Loucy (cell line): ENCODE measurements around the gene SELENOM.

Experiments
- H2AFZ ChIP-seq: fragments of 200-600 bp; sonication (generic); 2 replicates; pipeline ENCODE4 v1.6.0; 2016; ENCODE audit warnings: antibody characterized with exemption, mild to moderate bottlenecking, low read length, moderate library complexity
- H3F3A ChIP-seq: fragments of 200-600 bp; 2 replicates; pipeline ENCODE4 v1.6.0; 2016; ENCODE audit warnings: antibody characterized with exemption, low read depth, mild to moderate bottlenecking
- H3K27me3 ChIP-seq: fragments of 200-600 bp; sonication (generic); 2 replicates; pipeline ENCODE4 v1.6.1; 2014; ENCODE audit warnings: low read length, mild to moderate bottlenecking; ENCODE audit not compliant: insufficient read depth, poor library complexity, severe bottlenecking
- H3K36me3 ChIP-seq: fragments of 200-600 bp; sonication (generic); 2 replicates; pipeline ENCODE4 v1.6.1; 2016; ENCODE audit warnings: low read length; ENCODE audit not compliant: insufficient read depth
- H3K4me1 ChIP-seq: fragments of 200-600 bp; sonication (generic); 2 replicates; pipeline ENCODE4 v1.5.1; 2014; ENCODE audit warnings: low read length, mild to moderate bottlenecking; ENCODE audit not compliant: insufficient read depth, poor library complexity, severe bottlenecking
- H3K4me2 ChIP-seq: fragments of 200-600 bp; sonication (generic); 2 replicates; pipeline ENCODE4 v1.6.0; 2014; ENCODE audit warnings: antibody characterized with exemption, low read length, low read depth, mild to moderate bottlenecking; ENCODE audit not compliant: poor library complexity, severe bottlenecking
- H3K4me3 ChIP-seq: fragments of 200-600 bp; sonication (generic); 2 replicates; pipeline ENCODE4 v1.5.1; 2014; ENCODE audit warnings: low read length, mild to moderate bottlenecking, mixed read lengths; ENCODE audit not compliant: poor library complexity, severe bottlenecking
- H3K79me2 ChIP-seq: fragments of 200-600 bp; sonication (generic); 2 replicates; pipeline ENCODE4 v1.6.1; 2014; ENCODE audit warnings: low read length; ENCODE audit not compliant: insufficient read depth
- H3K9ac ChIP-seq: fragments of 200-600 bp; sonication (generic); 2 replicates; pipeline ENCODE4 v1.6.0; 2014; ENCODE audit warnings: mild to moderate bottlenecking, low read depth, low read length, moderate library complexity; ENCODE audit not compliant: poor library complexity, severe bottlenecking
- H3K9me2 ChIP-seq: fragments of 200-600 bp; sonication (generic); replicated peaks from 2 replicates; pipeline ENCODE4 v1.6.1; 2016; ENCODE audit warnings: low read depth, low read length, mixed read lengths
- H3K9me3 ChIP-seq: fragments of 200-600 bp; sonication (generic); 2 replicates; pipeline ENCODE4 v1.6.1; 2014; ENCODE audit warnings: mild to moderate bottlenecking, antibody characterized with exemption, low read length, low read depth; ENCODE audit not compliant: insufficient read depth
- H4K20me1 ChIP-seq: fragments of 200-600 bp; sonication (generic); 2 replicates; pipeline ENCODE4 v1.6.0; 2014; ENCODE audit warnings: antibody characterized with exemption, low read length, mild to moderate bottlenecking; ENCODE audit not compliant: insufficient read depth, poor library complexity, severe bottlenecking
- CTCF ChIP-seq: fragments of 200-600 bp; sonication (generic); conservative IDR thresholded peaks from 2 replicates; pipeline ENCODE4 v1.5.1; 2014; ENCODE audit warnings: mild to moderate bottlenecking, antibody characterized with exemption, low read length
- EZH2phosphoT487 ChIP-seq: fragments of 200-600 bp; IDR thresholded peaks from 2 replicates; pipeline ENCODE4 v1.6.1; 2018; ENCODE audit warnings: antibody characterized with exemption, mild to moderate bottlenecking, moderate library complexity, borderline replicate concordance

Gene SELENOM

GRCh38 chr22:31126869-31127175, 19.5 kb upstream of the SELENOM start:
- H3K4me2 ChIP-seq, result no peak overlapping the region
- no peaks in the 10 kb centered on the region for H3K9me3 ChIP-seq
- TF ChIP-seq CTCF (no peak), EZH2phosphoT487 (no peak)
- no peaks in the 10 kb centered on the region for H3F3A ChIP-seq
- no peak overlapping the region for H2AFZ ChIP-seq
- no peaks in the 10 kb centered on the region for H3K9me2 ChIP-seq
- no peaks in the 10 kb centered on the region for H3K79me2 ChIP-seq
- no peak overlapping the region for H3K9ac ChIP-seq
- H3K4me3 ChIP-seq, result no peak overlapping the region
- no peaks in the 10 kb centered on the region for H3K36me3 ChIP-seq
- no peaks in the 10 kb centered on the region for H3K27me3 ChIP-seq
- H4K20me1 ChIP-seq, result no peaks in the 10 kb centered on the region
- H3K4me1 ChIP-seq, result no peaks in the 10 kb centered on the region

GRCh38 chr22:31126128-31126868, 18.9 kb upstream of the SELENOM start:
- Histone ChIP-seq H3K27me3 (no peaks in the 10 kb centered on the region), H3K4me1 (no peaks in the 10 kb centered on the region), H3K4me2 (no peak overlapping the region), H3K79me2 (no peaks in the 10 kb centered on the region), H4K20me1 (no peaks in the 10 kb centered on the region), H3K9me3 (no peaks in the 10 kb centered on the region), H2AFZ (no peak overlapping the region), H3K9ac (no peak overlapping the region), H3K9me2 (no peaks in the 10 kb centered on the region), H3K36me3 (no peaks in the 10 kb centered on the region), H3K4me3 (no peak overlapping the region), H3F3A (no peaks in the 10 kb centered on the region)
- TF ChIP-seq EZH2phosphoT487 (no peak), CTCF (no peak)

- Histone ChIP-seq H3K27me3 (no peaks in the 10 kb centered on the region), H3K9ac (no peak overlapping the region), H3K9me2 (no peaks in the 10 kb centered on the region), H3F3A (no peaks in the 10 kb centered on the region), H3K36me3 (no peaks in the 10 kb centered on the region), H3K4me2 (no peak overlapping the region), H3K4me3 (no peak overlapping the region), H3K4me1 (no peaks in the 10 kb centered on the region), H2AFZ (no peak overlapping the region), H3K9me3 (no peaks in the 10 kb centered on the region), H4K20me1 (no peaks in the 10 kb centered on the region), H3K79me2 (no peaks in the 10 kb centered on the region)
- TF ChIP-seq EZH2phosphoT487 (no peak), CTCF (no peak)
These were observed 18.3 kb upstream of the SELENOM start for GRCh38 chr22:31125521-31126117.
